K562 (cell line): ENCODE results near the gene HEPACAM. TPM values are rescaled to one million over a fixed set of nuclear protein-coding genes. Genes with fewer than 3 reads are reported as not detected.

Source experiments
- ARID3A ChIP-seq: IDR thresholded peaks from 2 replicates; pipeline ENCODE4 v1.6.1; 2012; ENCODE audit warnings: low read depth, low read length, improper control_type of control experiment, borderline replicate concordance
- CBFA2T3 ChIP-seq: fragments of 450-650 bp; IDR thresholded peaks from 2 replicates; pipeline ENCODE4 v1.6.1; 2017
- CBX5 ChIP-seq: IDR thresholded peaks from 2 replicates; pipeline ENCODE4 v1.6.1; 2014; ENCODE audit warnings: low read depth, borderline replicate concordance
- CCNT2 ChIP-seq: IDR thresholded peaks from 2 replicates; pipeline ENCODE4 v1.6.1; 2011; ENCODE audit warnings: borderline replicate concordance, low read depth, mild to moderate bottlenecking, moderate library complexity, mixed read lengths, low read length; ENCODE audit not compliant: insufficient read length; ENCODE audit errors: extremely low read depth
- ESRRA ChIP-seq: fragments of 450-650 bp; IDR thresholded peaks from 2 replicates; pipeline ENCODE4 v1.6.1; 2014; ENCODE audit warnings: low read depth, mild to moderate bottlenecking, moderate library complexity, borderline replicate concordance
- GABPB1 ChIP-seq: sonication (generic); formaldehyde crosslinking; IDR thresholded peaks from 2 replicates; pipeline ENCODE4 v1.8.0; 2022; ENCODE audit warnings: mild to moderate bottlenecking, missing genetic modification reagents
- MLLT1 ChIP-seq, 2 experiments: fragments of 450-650 bp; IDR thresholded peaks; 2 replicates each; pipeline ENCODE4 v1.6.1; 2016
- RCOR1 ChIP-seq, 2 experiments: IDR thresholded peaks; 2 replicates each; pipeline ENCODE4 v1.6.1; 2012; ENCODE audit warnings: low read depth in 2 of 2, low read length in 2 of 2, borderline replicate concordance in 1 of 2, improper control_type of control experiment in 1 of 2
- REST ChIP-seq, 2 experiments: fragments of 450-650 bp; formaldehyde crosslinking in 1 of 2; IDR thresholded peaks; 2 replicates each; pipeline versions ENCODE4 v1.4.0 to v1.6.1; 2014 to 2020; ENCODE audit warnings: mild to moderate bottlenecking in 2 of 2, borderline replicate concordance in 1 of 2, low read depth in 1 of 2
- VEZF1 ChIP-seq: fragments of 200-800 bp; sonication (Bioruptor generic); IDR thresholded peaks from 2 replicates; pipeline ENCODE4 v1.6.1; 2017; ENCODE audit warnings: missing genetic modification characterization, missing compliant biosample characterization
- ZBTB2 ChIP-seq: fragments of 450-650 bp; IDR thresholded peaks from 2 replicates; pipeline ENCODE4 v1.6.1; 2016; ENCODE audit warnings: antibody characterized with exemption
- ZSCAN32 ChIP-seq: fragments of 450-650 bp; formaldehyde crosslinking; IDR thresholded peaks from 2 replicates; pipeline ENCODE4 v1.4.0; 2020; ENCODE audit warnings: mild to moderate bottlenecking, moderate library complexity
- polyA plus RNA-seq, 8 experiments: library from polyadenylated mRNA; depleted of rRNA in 4 of 8; stranded (reverse) in 5 of 8; unstranded in 3 of 8; fragments of >200 nt; fragmentation: Nextera tagmentation in 2 of 8; fragmentation: Illumina TruSeq in 1 of 8; extraction: Ambion mirVana in 2 of 8; extraction: Trizol in 1 of 8; gene quantifications; 2 replicates each; pipeline versions ENCODE4 v1.2.1 to v1.2.3, GENCODE V29; 2011 to 2014; ENCODE audit warnings: inconsistent platforms in 1 of 8, missing spikeins in 1 of 8
- total RNA-seq, 7 experiments: library from RNA; depleted of rRNA in 6 of 7; stranded (reverse); fragments of >200 nt in 6 of 7; fragmentation: Illumina TruSeq in 2 of 7; extraction: Trizol in 2 of 7; gene quantifications; 2 replicates each; pipeline versions ENCODE4 v1.2.1 to v1.2.3, GENCODE V29; 2011 to 2021; ENCODE audit warnings: low replicate concordance in 1 of 7

HEPACAM gene
- total and polyA plus RNA-seq, 9 of the 15 experiments (the other 6 are each of a cell fraction or from before 2014, with no cell fraction given), result not detected

GRCh38 chr11:124961972-124962609 lies 26.2 kb upstream of the HEPACAM start (continued):
- TF ChIP-seq ESRRA (no peak), MLLT1 (IDR thresholded peaks at IDR 0.05) (no peak), CCNT2 (no peak), RCOR1 (IDR thresholded peaks at IDR 0.05; ENCODE audit: borderline replicate concordance in 1 of 2, low read depth in 2 of 2, low read length in 2 of 2) (peak in 1 of 2 experiments; percentile 27; a peak in 1 of 4 replicates), VEZF1 (CRISPR knock-in tag) (no peak), ZBTB2 (no peak), ZSCAN32 (no peak), REST (IDR thresholded peaks at IDR 0.05; ENCODE audit: borderline replicate concordance) (peak; percentile 81), REST (CRISPR knock-in tag; IDR thresholded peaks at IDR 0.05; ENCODE audit: low read depth) (no peak), CBX5 (no peak), GABPB1 (no peak), ARID3A (no peak), CBFA2T3 (no peak)
